Esophagus muscularis mucosa (tissue), 4 donors: ENCODE measurements around the gene GPR180. TPM values are rescaled to one million over a fixed set of nuclear protein-coding genes. Genes with fewer than 3 reads are reported as not detected.

Experiments
- DNase-seq: peaks from one replicate; pipeline ENCODE4 v3.0.0-alpha.2; 2017; ENCODE audit errors: extremely low spot score
- H3K27ac ChIP-seq, 4 donors: fragments of 200-600 bp; sonication (generic); replicated peaks in 1 of 4; 1 replicate in 3 of 4; 2 replicates in 1 of 4; pipeline ENCODE4 v1.5.1; 2016 to 2019; ENCODE audit warnings: mild to moderate bottlenecking in 1 of 4
- H3K27me3 ChIP-seq, 4 donors: fragments of 200-600 bp; sonication (generic); one replicate each; pipeline versions ENCODE4 v1.5.1 to v1.6.0; 2016 to 2019
- H3K36me3 ChIP-seq, 4 donors: fragments of 200-600 bp; sonication (generic); one replicate each; pipeline ENCODE4 v1.5.1; 2016 to 2019
- H3K4me1 ChIP-seq, 4 donors: fragments of 200-600 bp; sonication (generic); one replicate each; pipeline ENCODE4 v1.5.1; 2016 to 2019
- H3K4me3 ChIP-seq, 4 donors: fragments of 200-600 bp; sonication (generic); 1 replicate in 2 of 4; 2 replicates in 2 of 4; pipeline ENCODE4 v1.5.1; 2016 to 2019; ENCODE audit warnings: mild to moderate bottlenecking in 4 of 4, moderate library complexity in 1 of 4
- H3K9me3 ChIP-seq, 4 donors: fragments of 200-600 bp; sonication (generic); 1 replicate in 3 of 4; 2 replicates in 1 of 4; pipeline ENCODE4 v1.5.1; 2016 to 2019
- CTCF ChIP-seq, 3 experiments: fragments of 200-600 bp in 2 of 3; fragments of 450-650 bp in 1 of 3; sonication (generic) in 2 of 3; IDR thresholded peaks; one replicate each; pipeline ENCODE4 v1.5.1; 2017 to 2019; ENCODE audit warnings: antibody characterized with exemption in 3 of 3, mild to moderate bottlenecking in 2 of 3, moderate library complexity in 1 of 3
- EP300 ChIP-seq: sonication (generic); formaldehyde crosslinking; IDR thresholded peaks from one replicate; pipeline ENCODE4 v1.6.1; 2017; ENCODE audit warnings: antibody characterized with exemption
- POLR2A ChIP-seq: fragments of 450-650 bp; IDR thresholded peaks from one replicate; pipeline ENCODE4 v1.6.1; 2017; ENCODE audit warnings: antibody characterized with exemption, moderate library complexity, mild to moderate bottlenecking, low read depth
- POLR2AphosphoS5 ChIP-seq, 2 donors: sonication (generic); formaldehyde crosslinking; IDR thresholded peaks; one replicate each; pipeline ENCODE4 v1.6.1; 2017; ENCODE audit warnings: antibody characterized with exemption in 2 of 2
- WGBS: methylation state at CpG from one replicate; pipeline ENCODE4 v1.1.5; 2018; 5-methylcytosine and 5-hydroxymethylcytosine counted together
- intact Hi-C: fragments of 100-400 bp; cut with DNase I; formaldehyde crosslinking; loops from one replicate; pipeline ENCODE4 v1.15.1; 2023
- small RNA-seq, 3 donors: library from RNA; depleted of rRNA; stranded (forward); fragments of <200 nt; gene quantifications; one replicate each; pipeline ENCODE3, GENCODE V24; 2016
- total RNA-seq, 4 donors: library from RNA; depleted of rRNA; stranded (reverse); fragments of >200 nt; gene quantifications; one replicate each; pipeline versions ENCODE4 v1.1.0 to v1.2.1, GENCODE V29; 2016

Gene GPR180
- total RNA-seq, 4 donors from 2014 or later = 2.7 to 4.7 (median 4.4) TPM

GRCh38 chr13:94679614-94680013, 78.0 kb downstream of the GPR180 start:
- Histone ChIP-seq H3K27me3 (peaks cover 0 to 24% (median 0%) of the 10 kb centered on the region in 4 donors), H3K4me3 (no peak overlapping the region), H3K36me3 (no peaks in the 10 kb centered on the region), H3K4me1 (no peaks in the 10 kb centered on the region), H3K27ac (no peak overlapping the region), H3K9me3 (no peaks in the 10 kb centered on the region)
- no peak for TF ChIP-seq POLR2A
- TF ChIP-seq CTCF (IDR thresholded peaks at IDR 0.05) = no peak
- TF ChIP-seq EP300 = no peak
- TF ChIP-seq POLR2AphosphoS5 (IDR thresholded peaks at IDR 0.05) = no peak
- no peak for DNase-seq
- intact Hi-C loops = no loop called here
- WGBS = 80% methylated on average over 6 of the region's 6 CpGs

DNA sequence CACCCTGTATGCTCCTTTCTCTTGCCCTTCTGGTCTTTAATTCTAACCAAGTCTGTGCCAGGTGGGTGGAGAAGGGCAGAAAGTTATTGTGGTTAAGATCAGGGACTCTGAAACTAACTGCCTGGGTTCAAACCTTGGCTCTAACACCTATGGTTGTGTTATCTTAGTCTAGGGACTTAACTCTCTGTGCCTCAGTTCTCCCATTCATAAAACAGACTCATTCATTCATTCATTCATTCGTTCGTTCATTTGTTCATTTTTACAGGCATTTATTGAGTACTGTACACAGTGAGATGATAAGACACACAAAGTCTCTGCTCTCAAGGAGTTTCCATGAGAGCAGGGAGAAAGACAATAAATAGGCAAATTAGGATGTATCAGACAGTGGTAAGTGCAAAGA, 80.6 kb downstream of the GPR180 start:
- no peak for DNase-seq
- H3K36me3 ChIP-seq = no peaks in the 10 kb centered on the region
- no peak overlapping the region for H3K27ac ChIP-seq
- intact Hi-C loops = no loop called here
- peaks cover 0 to 21% (median 0%) of the 10 kb centered on the region in 4 donors for H3K27me3 ChIP-seq
- no peak overlapping the region for H3K4me3 ChIP-seq
- no peaks in the 10 kb centered on the region for H3K9me3 ChIP-seq
- no peaks in the 10 kb centered on the region for H3K4me1 ChIP-seq
- 85% methylated on average over 2 of the region's 2 CpGs for WGBS
- TF ChIP-seq POLR2A = no peak
- no peak for TF ChIP-seq EP300
- no peak for TF ChIP-seq CTCF (IDR thresholded peaks at IDR 0.05)
- no peak for TF ChIP-seq POLR2AphosphoS5 (IDR thresholded peaks at IDR 0.05)

GRCh38 chr13:94683409-94683808, 81.8 kb downstream of the GPR180 start:
- Histone ChIP-seq H3K27me3 (peaks cover 0 to 15% (median 0%) of the 10 kb centered on the region in 4 donors), H3K9me3 (no peaks in the 10 kb centered on the region), H3K27ac (no peak overlapping the region), H3K36me3 (no peaks in the 10 kb centered on the region), H3K4me3 (no peak overlapping the region), H3K4me1 (no peaks in the 10 kb centered on the region)
- no peak for DNase-seq
- intact Hi-C loops = no loop called here
- TF ChIP-seq EP300 = no peak
- no peak for TF ChIP-seq POLR2A
- TF ChIP-seq CTCF (IDR thresholded peaks at IDR 0.05) = no peak
- no peak for TF ChIP-seq POLR2AphosphoS5 (IDR thresholded peaks at IDR 0.05)
- WGBS = 66% methylated on average over 5 of the region's 5 CpGs

Small RNAs within 50 kb of the gene (small RNA-seq; reads per million reads assigned to genes)
- gene RNA5SP36 = 0.19 to 1.5 (median 0.75) reads per million in 3 donors

Other genes with a start within 250 kb of the GPR180 start
- 1 to 10 TPM in 1 of 4 donors, under 1 TPM in 3; under 0.01 to 1.5 (median 0.47) TPM for gene DCT, start 122.2 kb upstream of the GPR180 start, total RNA-seq
- gene TGDS, start 5.7 kb upstream of the GPR180 start, total RNA-seq = 1 to 10 TPM; 3.7 to 7.5 (median 6.2) TPM
- gene SOX21, start 110.7 kb downstream of the GPR180 start, total RNA-seq = not detected